SK-N-SH (cell line): ENCODE results near the gene OSBP. TPM values are rescaled to one million over a fixed set of nuclear protein-coding genes. Genes with fewer than 3 reads are reported as not detected.

Experiments used
- CTCF ChIA-PET: fragments of 300-600, 350-600 bp; formaldehyde crosslinking; extraction: SDS; loops from one replicate; lab custom pipeline; 2021; lab: Yijun Ruan, JAX
- POLR2A ChIA-PET: fragments of 350-600 bp; sonication (Branson Sonifier 250); formaldehyde crosslinking; extraction: SDS; loops from one replicate; lab custom pipeline; 2020; ENCODE audit warnings: antibody characterized with exemption, inconsistent platforms; lab: Yijun Ruan, JAX
- DNase-seq: peaks from one replicate; pipeline ENCODE4 v3.0.0; 2012
- H2AFZ ChIP-seq: fragments of 200-600 bp; sonication (generic); 2 replicates; pipeline ENCODE4 v1.8.1; 2016; ENCODE audit warnings: antibody characterized with exemption, mild to moderate bottlenecking, low read depth
- H3F3A ChIP-seq: fragments of 200-600 bp; sonication (generic); replicated peaks from 2 replicates; pipeline ENCODE3; 2016; ENCODE audit warnings: antibody characterized with exemption, mild to moderate bottlenecking; ENCODE audit not compliant: insufficient read depth
- H3K27ac ChIP-seq, 2 experiments: fragments of 200-500 bp in 1 of 2; fragments of 200-600 bp in 1 of 2; sonication (Bioruptor generic) in 1 of 2; sonication (generic), shearing (Covaris generic) in 1 of 2; 2 replicates each; pipeline versions ENCODE4 v1.5.1 to v1.6.1; 2014 to 2016; ENCODE audit warnings: low read depth in 2 of 2, inconsistent platforms in 1 of 2, low read length in 1 of 2, mild to moderate bottlenecking in 1 of 2, mixed read lengths in 1 of 2
- H3K27me3 ChIP-seq: fragments of 200-600 bp; sonication (generic), shearing (Covaris generic); 2 replicates; pipeline ENCODE4 v1.6.1; 2016; ENCODE audit warnings: mixed run types; ENCODE audit not compliant: insufficient read depth
- H3K36me3 ChIP-seq, 2 experiments: fragments of 200-500 bp in 1 of 2; fragments of 200-600 bp in 1 of 2; sonication (Bioruptor generic) in 1 of 2; sonication (generic) in 1 of 2; replicated peaks in 1 of 2; 2 replicates each; pipeline versions ENCODE3 to v1.5.1; 2014 to 2016; ENCODE audit warnings: low read length in 1 of 2, mild to moderate bottlenecking in 1 of 2; ENCODE audit not compliant: insufficient read depth in 2 of 2, control insufficient read depth in 1 of 2
- H3K4me1 ChIP-seq, 2 experiments: fragments of 200-500 bp in 1 of 2; fragments of 200-600 bp in 1 of 2; sonication (Bioruptor generic) in 1 of 2; sonication (generic), shearing (Covaris generic) in 1 of 2; 2 replicates each; pipeline versions ENCODE4 v1.5.1 to v1.6.1; 2014 to 2016; ENCODE audit warnings: low read depth in 1 of 2, low read length in 1 of 2, mixed run types in 1 of 2; ENCODE audit not compliant: insufficient read depth in 2 of 2, control insufficient read depth in 1 of 2
- H3K4me2 ChIP-seq: fragments of 200-600 bp; sonication (generic), shearing (Covaris generic); 2 replicates; pipeline ENCODE4 v1.6.1; 2017; ENCODE audit warnings: mixed run types
- H3K4me3 ChIP-seq, 2 experiments: fragments of 200-500 bp in 1 of 2; fragments of 200-600 bp in 1 of 2; sonication (Bioruptor generic) in 1 of 2; sonication (generic), shearing (Covaris generic) in 1 of 2; 2 replicates each; pipeline versions ENCODE4 v1.5.1 to v1.8.1; 2014 to 2016; ENCODE audit warnings: low read depth in 2 of 2, inconsistent platforms in 1 of 2, low read length in 1 of 2, mild to moderate bottlenecking in 1 of 2, mixed read lengths in 1 of 2, moderate library complexity in 1 of 2
- H3K79me2 ChIP-seq: fragments of 200-600 bp; sonication (generic); 2 replicates; pipeline ENCODE4 v1.8.1; 2017; ENCODE audit warnings: mild to moderate bottlenecking; ENCODE audit not compliant: insufficient read depth
- H3K9ac ChIP-seq: fragments of 200-600 bp; sonication (generic); 2 replicates; pipeline ENCODE4 v1.6.1; 2017; ENCODE audit warnings: mixed run types
- H3K9me2 ChIP-seq: fragments of 200-600 bp; sonication (generic); 2 replicates; pipeline ENCODE4 v1.6.1; 2017; ENCODE audit warnings: mixed run types
- H3K9me3 ChIP-seq: fragments of 200-600 bp; sonication (generic); 2 replicates; pipeline ENCODE4 v1.6.1; 2017; ENCODE audit warnings: mixed run types, mild to moderate bottlenecking, moderate library complexity
- H4K20me1 ChIP-seq: fragments of 200-600 bp; sonication (generic); 2 replicates; pipeline ENCODE4 v1.6.1; 2017; ENCODE audit warnings: mild to moderate bottlenecking, mixed run types; ENCODE audit not compliant: insufficient read depth
- CHD2 ChIP-seq: fragments of 150-350 bp; IDR thresholded peaks from 2 replicates; pipeline ENCODE4 v1.6.1; 2018; ENCODE audit warnings: low read length; ENCODE audit not compliant: partially characterized antibody
- EP300 ChIP-seq, 2 experiments: IDR thresholded peaks; 2 replicates each; pipeline versions ENCODE4 v1.4.0 to v1.6.1; 2012; ENCODE audit warnings: borderline replicate concordance in 1 of 2, low read depth in 1 of 2, low read length in 1 of 2
- EZH2phosphoT487 ChIP-seq: fragments of 200-600 bp; sonication (generic); IDR thresholded peaks from 2 replicates; pipeline ENCODE4 v1.6.1; 2017; ENCODE audit warnings: low read depth, mixed run types, mild to moderate bottlenecking, antibody characterized with exemption, moderate library complexity, borderline replicate concordance
- GABPA ChIP-seq: IDR thresholded peaks from 2 replicates; pipeline ENCODE4 v1.4.0; 2012; ENCODE audit warnings: low read depth, mild to moderate bottlenecking
- GATA2 ChIP-seq: sonication (generic); formaldehyde crosslinking; IDR thresholded peaks from 2 replicates; pipeline ENCODE4 v1.5.0; 2020; ENCODE audit warnings: mild to moderate bottlenecking, missing genetic modification reagents
- MEF2A ChIP-seq: IDR thresholded peaks from 2 replicates; pipeline ENCODE4 v1.4.0; 2012; ENCODE audit warnings: low read depth, borderline replicate concordance
- NFIC ChIP-seq: IDR thresholded peaks from 2 replicates; pipeline ENCODE4 v1.4.0; 2012; ENCODE audit warnings: borderline replicate concordance
- NRF1 ChIP-seq: IDR thresholded peaks from 2 replicates; pipeline ENCODE4 v1.6.1; 2012; ENCODE audit warnings: low read depth, mild to moderate bottlenecking, low read length
- RAD21 ChIP-seq: IDR thresholded peaks from 2 replicates; pipeline ENCODE4 v1.6.1; 2012; ENCODE audit warnings: mild to moderate bottlenecking, low read length
- RFX5 ChIP-seq: IDR thresholded peaks from 2 replicates; pipeline ENCODE4 v1.6.1; 2012; ENCODE audit warnings: mild to moderate bottlenecking, improper control_type of control experiment, low read length
- RXRA ChIP-seq: IDR thresholded peaks from 2 replicates; pipeline ENCODE4 v1.4.0; 2012; ENCODE audit warnings: low read depth, mild to moderate bottlenecking, borderline replicate concordance
- SIN3A ChIP-seq: IDR thresholded peaks from 2 replicates; pipeline ENCODE4 v1.6.1; 2012; ENCODE audit warnings: low read depth, mild to moderate bottlenecking, low read length, moderate library complexity, borderline replicate concordance
- SMC3 ChIP-seq: IDR thresholded peaks from 2 replicates; pipeline ENCODE4 v1.6.1; 2012; ENCODE audit warnings: low read depth, low read length, improper control_type of control experiment
- TCF12 ChIP-seq: IDR thresholded peaks from 2 replicates; pipeline ENCODE4 v1.4.0; 2012
- TEAD4 ChIP-seq: IDR thresholded peaks from 2 replicates; pipeline ENCODE4 v1.4.0; 2012; ENCODE audit warnings: mild to moderate bottlenecking, borderline replicate concordance; ENCODE audit not compliant: insufficient read depth
- WGBS: methylation state at CpG from one replicate; pipeline ENCODE4 v1.1.6; 2017; ENCODE audit warnings: low lambda C conversion rate; 5-methylcytosine and 5-hydroxymethylcytosine counted together
- polyA plus RNA-seq, 3 experiments: library from polyadenylated mRNA; depleted of rRNA; stranded (reverse); fragments of >200 nt; gene quantifications; 2 replicates each; pipeline ENCODE4 v1.2.3, GENCODE V29; 2012
- TF ChIP-seq, protein P1 (sequence below): IDR thresholded peaks from 2 replicates; pipeline ENCODE4; 2012
- TF ChIP-seq, protein P2 (sequence below): IDR thresholded peaks from 2 replicates; pipeline ENCODE4 v1.4.0; 2012; ENCODE audit warnings: low read depth, borderline replicate concordance
- TF ChIP-seq, protein P3 (sequence below): IDR thresholded peaks from 2 replicates; pipeline ENCODE4 v1.4.0; 2012; ENCODE audit warnings: low read depth

Gene OSBP
- polyA plus RNA-seq, 1 of the 3 experiments (the other 2 are of a cell fraction), result 12.1 TPM

DNA sequence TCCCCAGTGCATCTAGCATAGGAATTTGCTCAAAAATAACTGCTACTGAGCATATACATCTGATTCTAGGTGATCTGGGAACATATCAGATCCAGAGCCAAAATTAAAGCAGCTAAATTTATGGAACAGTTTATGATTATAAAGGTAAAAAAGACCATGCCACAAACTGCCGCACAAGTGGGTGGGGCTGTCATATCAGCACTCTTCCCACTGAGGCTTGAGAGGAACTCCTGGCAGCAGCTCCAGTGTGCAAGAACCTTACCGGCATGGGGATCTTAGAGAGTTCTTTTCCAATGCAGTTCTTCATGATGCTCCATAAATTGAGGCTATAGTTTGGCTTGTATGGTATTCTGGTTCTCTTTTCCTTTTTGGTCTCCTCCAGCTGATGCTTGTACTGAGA lies 15.3 kb downstream of the OSBP start:
- no peak for DNase-seq

DNA sequence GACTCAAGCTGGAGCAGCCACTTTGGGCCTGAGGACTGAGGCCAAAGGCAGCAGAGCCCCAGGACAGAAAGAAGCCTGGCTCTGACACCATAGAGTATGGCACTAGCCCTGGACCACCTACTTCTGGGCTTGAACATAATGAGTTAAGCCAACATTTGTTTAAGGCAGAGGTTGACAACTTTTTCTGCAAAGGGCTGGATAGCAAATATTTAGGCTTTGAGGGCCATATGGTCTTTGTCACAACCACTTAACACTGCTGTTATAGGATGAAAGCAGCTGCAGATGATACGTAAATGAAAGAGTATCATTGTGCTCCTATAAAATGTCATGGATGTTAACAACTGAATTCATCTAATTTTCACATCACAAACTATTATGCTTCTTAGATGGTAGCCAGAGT lies 16.6 kb downstream of the OSBP start:
- Histone ChIP-seq H3K4me1 (no peaks in the 10 kb centered on the region), H3K4me3 (no peak overlapping the region), H3K4me2 (no peak overlapping the region), H3K9me3 (no peaks in the 10 kb centered on the region), H3K27ac (no peak overlapping the region), H3K36me3 (peaks cover 74 to 78% of the 10 kb centered on the region in 2 experiments), H4K20me1 (0 out of 2 replicates have a peak, but pooled peaks cover 5% of the 10 kb centered on the region), H3K9ac (no peak overlapping the region), H3K9me2 (no peaks in the 10 kb centered on the region), H2AFZ (no peak overlapping the region), H3K27me3 (no peaks in the 10 kb centered on the region), H3F3A (no peaks in the 10 kb centered on the region), H3K79me2 (peaks cover 14% of the 10 kb centered on the region; the same call in 1 of the 2 replicates)
- CTCF ChIA-PET, result no interaction called here
- DNase-seq, result no peak
- POLR2A ChIA-PET, result no interaction called here
- no peak for TF ChIP-seq TEAD4
- no peak for TF ChIP-seq NFIC
- TF ChIP-seq SIN3A, result no peak
- TF ChIP-seq, protein P1, sequence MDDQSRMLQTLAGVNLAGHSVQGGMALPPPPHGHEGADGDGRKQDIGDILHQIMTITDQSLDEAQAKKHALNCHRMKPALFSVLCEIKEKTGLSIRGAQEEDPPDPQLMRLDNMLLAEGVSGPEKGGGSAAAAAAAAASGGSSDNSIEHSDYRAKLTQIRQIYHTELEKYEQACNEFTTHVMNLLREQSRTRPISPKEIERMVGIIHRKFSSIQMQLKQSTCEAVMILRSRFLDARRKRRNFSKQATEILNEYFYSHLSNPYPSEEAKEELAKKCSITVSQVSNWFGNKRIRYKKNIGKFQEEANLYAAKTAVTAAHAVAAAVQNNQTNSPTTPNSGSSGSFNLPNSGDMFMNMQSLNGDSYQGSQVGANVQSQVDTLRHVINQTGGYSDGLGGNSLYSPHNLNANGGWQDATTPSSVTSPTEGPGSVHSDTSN, result no peak
- 100% methylated on average over 1 of the region's 1 CpG for WGBS

More for the DNA sequence above, 15.3 kb downstream of the OSBP start:
- Histone ChIP-seq H3K9ac (no peak overlapping the region), H3K36me3 (peaks cover 63 to 68% of the 10 kb centered on the region in 2 experiments), H3K4me2 (no peak overlapping the region), H3K79me2 (peaks cover 25% of the 10 kb centered on the region; the same call in 1 of the 2 replicates), H3K9me2 (no peaks in the 10 kb centered on the region), H3K4me3 (no peak overlapping the region), H3K27ac (no peak overlapping the region), H2AFZ (no peak overlapping the region), H3F3A (no peaks in the 10 kb centered on the region)
- POLR2A ChIA-PET, result no interaction called here
- WGBS, result 90% methylated on average over 2 of the region's 2 CpGs
- TF ChIP-seq MEF2A, result no peak
- TF ChIP-seq NRF1, result no peak
- no peak for TF ChIP-seq GABPA
- TF ChIP-seq EZH2phosphoT487, result no peak
- TF ChIP-seq EP300 (IDR thresholded peaks at IDR 0.05; ENCODE audit: borderline replicate concordance in 1 of 2, low read depth in 1 of 2, low read length in 1 of 2), result no peak
- TF ChIP-seq, all 33 proteins: peak for 0
- Histone ChIP-seq H3K4me1 (no peaks in the 10 kb centered on the region), H3K9me3 (no peaks in the 10 kb centered on the region), H3K27me3 (no peaks in the 10 kb centered on the region), H4K20me1 (0 out of 2 replicates have a peak, but pooled peaks cover 6% of the 10 kb centered on the region)
- CTCF ChIA-PET, result no interaction called here

DNA sequence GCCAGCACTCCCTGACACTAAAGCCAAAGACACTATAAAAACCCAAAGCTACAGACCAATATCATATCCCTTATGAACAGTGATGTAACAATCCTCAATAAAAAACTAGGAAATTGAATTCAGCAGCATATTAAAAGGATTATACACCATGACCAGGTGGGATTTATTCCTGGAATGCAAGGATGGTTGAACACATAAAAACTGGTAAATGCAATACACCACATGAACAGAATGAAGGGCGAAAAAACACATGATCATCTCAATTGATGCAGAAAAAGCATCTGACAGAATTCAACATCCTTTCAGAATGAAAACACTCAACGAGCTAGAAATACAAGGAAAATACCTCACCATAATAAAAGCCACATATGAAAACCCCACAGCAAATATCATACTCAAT lies 31.3 kb downstream of the OSBP start:
- WGBS, result 98% methylated on average over 2 of the region's 2 CpGs
- peaks cover 7% of the 10 kb centered on the region; the same call in 1 of the 2 replicates for H3K9me3 ChIP-seq
- no peaks in the 10 kb centered on the region for H3K9me2 ChIP-seq
- no peaks in the 10 kb centered on the region for H3K27me3 ChIP-seq
- H3K4me1 ChIP-seq, result no peaks in the 10 kb centered on the region
- H3K4me2 ChIP-seq, result no peak overlapping the region
- CTCF ChIA-PET, result interaction anchor here (1.1 kb wide), 1 partner anchor 47 kb away, joined by 3 read pairs; no protein-coding TSS in a partner anchor
- H3K4me3 ChIP-seq, result no peak overlapping the region
- H3K36me3 ChIP-seq, result peaks cover 43 to 65% of the 10 kb centered on the region in 2 experiments
- no peak for DNase-seq
- no peaks in the 10 kb centered on the region; the same call in 1 of the 2 replicates for H3K79me2 ChIP-seq
- H4K20me1 ChIP-seq, result no peaks in the 10 kb centered on the region; the same call in 1 of the 2 replicates
- H3F3A ChIP-seq, result peaks cover 7% of the 10 kb centered on the region
- H2AFZ ChIP-seq, result no peak overlapping the region
- H3K27ac ChIP-seq, result no peak overlapping the region
- H3K9ac ChIP-seq, result no peak overlapping the region
- POLR2A ChIA-PET, result no interaction called here
- TF ChIP-seq CHD2 (no peak), NFIC (no peak), RAD21 (no peak), EZH2phosphoT487 (no peak), GATA2 (CRISPR knock-in tag) (no peak), MEF2A (no peak), SMC3 (no peak), RFX5 (no peak), TCF12 (no peak), RXRA (no peak), GABPA (no peak)
- TF ChIP-seq, protein P2, sequence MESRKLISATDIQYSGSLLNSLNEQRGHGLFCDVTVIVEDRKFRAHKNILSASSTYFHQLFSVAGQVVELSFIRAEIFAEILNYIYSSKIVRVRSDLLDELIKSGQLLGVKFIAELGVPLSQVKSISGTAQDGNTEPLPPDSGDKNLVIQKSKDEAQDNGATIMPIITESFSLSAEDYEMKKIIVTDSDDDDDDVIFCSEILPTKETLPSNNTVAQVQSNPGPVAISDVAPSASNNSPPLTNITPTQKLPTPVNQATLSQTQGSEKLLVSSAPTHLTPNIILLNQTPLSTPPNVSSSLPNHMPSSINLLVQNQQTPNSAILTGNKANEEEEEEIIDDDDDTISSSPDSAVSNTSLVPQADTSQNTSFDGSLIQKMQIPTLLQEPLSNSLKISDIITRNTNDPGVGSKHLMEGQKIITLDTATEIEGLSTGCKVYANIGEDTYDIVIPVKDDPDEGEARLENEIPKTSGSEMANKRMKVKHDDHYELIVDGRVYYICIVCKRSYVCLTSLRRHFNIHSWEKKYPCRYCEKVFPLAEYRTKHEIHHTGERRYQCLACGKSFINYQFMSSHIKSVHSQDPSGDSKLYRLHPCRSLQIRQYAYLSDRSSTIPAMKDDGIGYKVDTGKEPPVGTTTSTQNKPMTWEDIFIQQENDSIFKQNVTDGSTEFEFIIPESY, result no peak
- TF ChIP-seq, protein P3, sequence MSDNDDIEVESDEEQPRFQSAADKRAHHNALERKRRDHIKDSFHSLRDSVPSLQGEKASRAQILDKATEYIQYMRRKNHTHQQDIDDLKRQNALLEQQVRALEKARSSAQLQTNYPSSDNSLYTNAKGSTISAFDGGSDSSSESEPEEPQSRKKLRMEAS, result no peak
